ENCODE data around the gene PPM1G. TPM values are rescaled to one million over a fixed set of nuclear protein-coding genes. Genes with fewer than 3 reads are reported as not detected.

The PPM1G gene
- total and polyA plus RNA-seq, 2 experiments from 2014 or later, result 93.0 to 101 TPM

- Histone ChIP-seq H3K27ac (no peak overlapping the region), H3K27me3 (no peaks in the 10 kb centered on the region), H3K4me3 (no peak overlapping the region), H3K4me1 (ENCODE audit: low read depth) (no peaks in the 10 kb centered on the region), H3K9me3 (ENCODE audit: low read depth) (no peaks in the 10 kb centered on the region), H3K36me3 (no peaks in the 10 kb centered on the region)
- TF ChIP-seq CTCF (IDR thresholded peaks at IDR 0.05; ENCODE audit: low read depth, low read length), result no peak
- DNase-seq (ENCODE audit: low read depth in 1 of 2, low spot score in 1 of 2), result no peak
Measured at GRCh38 chr2:27390822-27391679, 18.3 kb downstream of the PPM1G start.

GRCh38 chr2:27381577-27382181 is 27.7 kb downstream of the PPM1G start:
- no peak for DNase-seq (ENCODE audit: low read depth in 1 of 2, low spot score in 1 of 2)
- Histone ChIP-seq H3K4me1 (ENCODE audit: low read depth) (peaks cover 7% of the 10 kb centered on the region), H3K27me3 (no peaks in the 10 kb centered on the region), H3K36me3 (peaks cover 35% of the 10 kb centered on the region), H3K4me3 (no peak overlapping the region), H3K27ac (peak overlapping the region; percentile 96), H3K9me3 (ENCODE audit: low read depth) (no peaks in the 10 kb centered on the region)
- no peak for TF ChIP-seq CTCF (IDR thresholded peaks at IDR 0.05; ENCODE audit: low read depth, low read length)

- Histone ChIP-seq H3K27me3 (no peaks in the 10 kb centered on the region), H3K4me1 (ENCODE audit: low read depth) (peaks cover 7% of the 10 kb centered on the region), H3K9me3 (ENCODE audit: low read depth) (no peaks in the 10 kb centered on the region), H3K27ac (peak within 1 kb of the TSS; percentile 96), H3K4me3 (peak within 1 kb of the TSS; percentile 62), H3K36me3 (peaks cover 42% of the 10 kb centered on the region)
- peak; percentile 98 for DNase-seq (ENCODE audit: low read depth in 1 of 2, low spot score in 1 of 2)
- no peak for TF ChIP-seq CTCF (IDR thresholded peaks at IDR 0.05; ENCODE audit: low read depth, low read length)
Measured at GRCh38 chr2:27380626-27381545, 28.5 kb downstream of the PPM1G start, which contains the start of gene ZNF513. ZNF513 (minus strand) TSS chr2:27380734; CDS start chr2:27380526, 208 bp downstream.

- Histone ChIP-seq H3K27me3 (no peaks in the 10 kb centered on the region), H3K4me3 (peak overlapping the region; percentile 62), H3K9me3 (ENCODE audit: low read depth) (no peaks in the 10 kb centered on the region), H3K27ac (peak overlapping the region; percentile 96), H3K4me1 (ENCODE audit: low read depth) (peaks cover 7% of the 10 kb centered on the region), H3K36me3 (peaks cover 43% of the 10 kb centered on the region)
- peak in 1 of 2 donors; percentile 33 for DNase-seq (ENCODE audit: low read depth in 1 of 2, low spot score in 1 of 2)
- TF ChIP-seq CTCF (IDR thresholded peaks at IDR 0.05; ENCODE audit: low read depth, low read length), result no peak
Measured at GRCh38 chr2:27379836-27380625, 29.4 kb downstream of the PPM1G start.

All from cardiac muscle cell (in vitro differentiated cells and primary cell).